H9 (cell line): ENCODE measurements around the gene GAS2L2. TPM values are rescaled to one million over a fixed set of nuclear protein-coding genes. Genes with fewer than 3 reads are reported as not detected.

Experiments
- DNase-seq: peaks from one replicate; pipeline ENCODE4 v3.0.0-alpha.2; 2017
- H2AFZ ChIP-seq: one replicate; pipeline ENCODE4 v1.6.1; 2013; ENCODE audit warnings: mild to moderate bottlenecking, low read length, control low read depth, moderate library complexity
- H2AK5ac ChIP-seq: 2 replicates; pipeline ENCODE4 v1.6.1; 2013; ENCODE audit warnings: low read length, control low read depth, mixed read lengths; ENCODE audit not compliant: insufficient read length
- H2BK120ac ChIP-seq: one replicate; pipeline ENCODE4 v1.6.1; 2013; ENCODE audit warnings: low read depth, mild to moderate bottlenecking, low read length, control low read depth, inconsistent platforms; ENCODE audit not compliant: poor library complexity, severe bottlenecking
- H2BK12ac ChIP-seq: 2 replicates; pipeline ENCODE4 v1.6.1; 2013; ENCODE audit warnings: low read length, control low read depth, mixed read lengths, low read depth; ENCODE audit not compliant: insufficient read length
- H2BK15ac ChIP-seq: 2 replicates; pipeline ENCODE4 v1.6.1; 2013; ENCODE audit warnings: low read depth, low read length, control low read depth
- H2BK20ac ChIP-seq: one replicate; pipeline ENCODE4 v1.6.1; 2013; ENCODE audit warnings: low read depth, mild to moderate bottlenecking, low read length, control low read depth, inconsistent platforms; ENCODE audit not compliant: poor library complexity, severe bottlenecking
- H2BK5ac ChIP-seq: 2 replicates; pipeline ENCODE4 v1.6.1; 2013; ENCODE audit warnings: low read length, control low read depth, mixed read lengths; ENCODE audit not compliant: insufficient read length
- H3K14ac ChIP-seq: 2 replicates; pipeline ENCODE4 v1.6.1; 2013; ENCODE audit warnings: low read length, control low read depth; ENCODE audit not compliant: insufficient read depth
- H3K18ac ChIP-seq: 2 replicates; pipeline ENCODE4 v1.6.1; 2013; ENCODE audit warnings: low read depth, mild to moderate bottlenecking, mixed read lengths, low read length, control low read depth; ENCODE audit not compliant: insufficient read length
- H3K23ac ChIP-seq: 2 replicates; pipeline ENCODE4 v1.6.1; 2013; ENCODE audit warnings: low read length, control low read depth, mixed read lengths, low read depth; ENCODE audit not compliant: insufficient read length
- H3K23me2 ChIP-seq: 2 replicates; pipeline ENCODE4 v1.6.1; 2013; ENCODE audit warnings: low read depth, mild to moderate bottlenecking, mixed read lengths, low read length, control low read depth; ENCODE audit not compliant: insufficient read length, poor library complexity, severe bottlenecking
- H3K27ac ChIP-seq: 2 replicates; pipeline ENCODE4 v1.5.1; 2013; ENCODE audit warnings: low read length, control low read depth, mixed read lengths, low read depth; ENCODE audit not compliant: insufficient read length
- H3K27me3 ChIP-seq: 2 replicates; pipeline ENCODE4 v1.6.1; 2013; ENCODE audit warnings: low read length, control low read depth, inconsistent platforms; ENCODE audit not compliant: insufficient read depth
- H3K4ac ChIP-seq: 2 replicates; pipeline ENCODE4 v1.6.1; 2013; ENCODE audit warnings: low read depth, mild to moderate bottlenecking, control low read depth, inconsistent platforms, low read length, moderate library complexity
- H3K4me1 ChIP-seq: 2 replicates; pipeline ENCODE4 v1.6.1; 2013; ENCODE audit warnings: low read length, control low read depth, inconsistent platforms; ENCODE audit not compliant: insufficient read depth
- H3K4me2 ChIP-seq: 2 replicates; pipeline ENCODE4 v1.6.1; 2013; ENCODE audit warnings: low read length, control low read depth, mixed read lengths; ENCODE audit not compliant: insufficient read length, insufficient read depth
- H3K56ac ChIP-seq: 2 replicates; pipeline ENCODE4 v1.6.1; 2013; ENCODE audit warnings: low read depth, mild to moderate bottlenecking, mixed read lengths, low read length, control low read depth; ENCODE audit not compliant: insufficient read length
- H3K79me1 ChIP-seq: 2 replicates; pipeline ENCODE4 v1.6.1; 2013; ENCODE audit warnings: low read depth, mild to moderate bottlenecking, moderate library complexity, low read length, control low read depth, inconsistent platforms; ENCODE audit not compliant: insufficient read depth, poor library complexity, severe bottlenecking
- H3K79me2 ChIP-seq: 2 replicates; pipeline ENCODE4 v1.6.1; 2013; ENCODE audit warnings: low read length, control low read depth, inconsistent platforms; ENCODE audit not compliant: insufficient read depth
- H3K9ac ChIP-seq: 2 replicates; pipeline ENCODE4 v1.6.1; 2013; ENCODE audit warnings: low read length, control low read depth, mixed read lengths; ENCODE audit not compliant: insufficient read length; ENCODE audit errors: extremely low read depth
- H3K9me3 ChIP-seq: one replicate; pipeline ENCODE4 v1.6.1; 2013; ENCODE audit warnings: low read depth, low read length, inconsistent platforms; ENCODE audit not compliant: control insufficient read depth
- H3T11ph ChIP-seq: one replicate; pipeline ENCODE4 v1.6.1; 2013; ENCODE audit warnings: mild to moderate bottlenecking, low read length, control low read depth, inconsistent platforms
- H4K20me1 ChIP-seq: one replicate; pipeline ENCODE4 v1.6.1; 2013; ENCODE audit not compliant: control insufficient read depth, insufficient read length, insufficient read depth
- H4K5ac ChIP-seq: 2 replicates; pipeline ENCODE4 v1.6.1; 2013; ENCODE audit warnings: low read depth, mild to moderate bottlenecking, mixed read lengths, low read length, control low read depth; ENCODE audit not compliant: insufficient read length
- H4K8ac ChIP-seq: replicated peaks from 2 replicates; pipeline ENCODE4 v1.6.1; 2013; ENCODE audit warnings: low read length, control low read depth, mixed read lengths, low read depth; ENCODE audit not compliant: insufficient read length
- H4K91ac ChIP-seq: 2 replicates; pipeline ENCODE4 v1.6.1; 2013; ENCODE audit warnings: low read depth, mild to moderate bottlenecking, moderate library complexity, mixed read lengths, low read length, control low read depth; ENCODE audit not compliant: insufficient read length
- H3K27ac Mint-ChIP-seq, 3 experiments: 2 replicates in 2 of 3; 3 replicates in 1 of 3; pipeline ENCODE4 v1.8.0; 2020 to 2021; ENCODE audit warnings: mixed read lengths in 3 of 3, mild to moderate bottlenecking in 1 of 3, moderate library complexity in 1 of 3
- H3K27me3 Mint-ChIP-seq: 2 replicates; pipeline ENCODE4 v1.8.0; 2021; ENCODE audit warnings: low read depth, mild to moderate bottlenecking, moderate library complexity, mixed read lengths
- H3K36me3 Mint-ChIP-seq, 3 experiments: 2 replicates in 2 of 3; 3 replicates in 1 of 3; pipeline ENCODE4 v1.8.0; 2020 to 2021; ENCODE audit warnings: low read depth in 3 of 3, mixed read lengths in 3 of 3; ENCODE audit not compliant: insufficient read depth in 1 of 3
- H3K4me1 Mint-ChIP-seq, 2 experiments: 2 replicates each; pipeline ENCODE4 v1.8.0; 2020; ENCODE audit warnings: mixed read lengths in 2 of 2
- H3K4me3 Mint-ChIP-seq, 2 experiments: 2 replicates in 1 of 2; 3 replicates in 1 of 2; pipeline ENCODE4 v1.8.0; 2020 to 2021; ENCODE audit warnings: mild to moderate bottlenecking in 2 of 2, mixed read lengths in 2 of 2, moderate library complexity in 1 of 2
- H3K9me3 Mint-ChIP-seq, 2 experiments: 2 replicates in 1 of 2; 3 replicates in 1 of 2; pipeline ENCODE4 v1.8.0; 2020; ENCODE audit warnings: mild to moderate bottlenecking in 2 of 2, mixed read lengths in 2 of 2, moderate library complexity in 1 of 2
- WGBS: extraction: QIAGEN DNeasy Blood & Tissue Kit; methylation state at CpG from one replicate; pipeline ENCODE4 v1.1.7; 2013; ENCODE audit warnings: missing lambda C conversion rate, low lambda C conversion rate, mixed read lengths; ENCODE audit not compliant: insufficient read length; ENCODE audit errors: extremely low coverage; 5-methylcytosine and 5-hydroxymethylcytosine counted together
- total RNA-seq: library from RNA; stranded (reverse); gene quantifications from 2 replicates; pipeline ENCODE4 v1.2.1, GENCODE V29; 2021
- TF ChIP-seq, protein P1 (sequence below): fragments of 200-600 bp; sonication (generic); conservative IDR thresholded peaks from 3 replicates; pipeline ENCODE4 v1.8.0; 2021; ENCODE audit warnings: antibody characterized with exemption, mild to moderate bottlenecking

Gene GAS2L2
- total RNA-seq, 1 experiment from 2014 or later: not detected

DNA sequence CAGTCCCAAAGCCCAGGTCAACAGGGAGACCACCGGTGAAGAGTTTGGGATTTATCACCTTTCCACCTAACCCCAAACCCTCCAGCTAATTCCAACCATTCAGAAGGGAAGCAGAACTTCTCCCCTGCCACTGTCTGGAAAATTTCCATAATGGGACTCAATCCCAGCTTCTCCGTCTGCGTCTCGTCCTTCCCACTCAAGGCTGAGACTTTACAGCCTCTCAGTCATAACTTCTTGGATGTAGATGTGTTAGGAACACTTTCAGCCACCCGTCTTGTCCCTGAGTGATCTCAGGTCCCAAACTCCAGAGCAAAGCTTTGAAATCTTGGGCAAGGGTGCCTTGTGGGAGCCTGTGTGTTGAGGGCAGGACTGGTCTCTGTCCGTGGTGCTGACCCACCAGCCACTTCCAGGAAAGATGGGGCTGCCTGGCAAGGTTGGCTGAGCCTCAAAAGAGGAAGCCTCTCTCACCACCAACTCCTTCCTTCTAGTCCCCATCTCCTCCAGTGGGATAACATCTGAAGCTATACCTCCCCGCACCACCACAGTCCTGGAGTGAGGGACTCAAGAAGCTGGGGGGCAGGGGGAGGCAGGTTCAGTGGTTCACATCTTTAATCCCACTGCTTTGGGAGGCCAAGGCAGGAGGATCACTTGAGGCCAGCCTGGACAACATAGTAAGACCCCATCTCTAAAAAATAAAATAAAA lies 9.3 kb downstream of the GAS2L2 start:
- no peak overlapping the region for H4K8ac ChIP-seq
- Mint-ChIP-seq H3K36me3 (no peaks in the 10 kb centered on the region; a peak in 1 of 7 replicates), H3K27ac (no peak overlapping the region; a peak in 1 of 7 replicates), H3K27me3 (peaks cover 59% of the 10 kb centered on the region), H3K4me1 (peaks cover 7 to 16% of the 10 kb centered on the region in 2 experiments), H3K9me3 (peaks cover 0 to 6% of the 10 kb centered on the region in 2 experiments; a peak in 2 of 5 replicates), H3K4me3 (no peak overlapping the region; a peak in 1 of 5 replicates)
- H2AK5ac ChIP-seq: no peak overlapping the region
- H3K27ac ChIP-seq: no peak overlapping the region
- H3T11ph ChIP-seq: no peak overlapping the region
- H3K56ac ChIP-seq: no peak overlapping the region
- no peak overlapping the region for H2BK12ac ChIP-seq
- H3K79me2 ChIP-seq: no peaks in the 10 kb centered on the region
- no peak overlapping the region for H3K4me2 ChIP-seq
- DNase-seq: peak; percentile 75
- H3K23ac ChIP-seq: no peak overlapping the region
- H3K4ac ChIP-seq: no peak overlapping the region
- no peak overlapping the region for H2BK15ac ChIP-seq
- no peaks in the 10 kb centered on the region for H3K4me1 ChIP-seq
- H2AFZ ChIP-seq: no peak overlapping the region
- whole genome bisulfite sequencing: no CpG with 5 or more reads among the region's 7 CpGs
- H3K23me2 ChIP-seq: peaks cover 4% of the 10 kb centered on the region
- H4K20me1 ChIP-seq: no peaks in the 10 kb centered on the region
- no peak overlapping the region for H3K18ac ChIP-seq
- no peak overlapping the region for H4K5ac ChIP-seq
- no peak overlapping the region for H2BK5ac ChIP-seq
- H3K79me1 ChIP-seq: no peaks in the 10 kb centered on the region
- no peak overlapping the region for H3K9ac ChIP-seq
- H3K9me3 ChIP-seq: no peaks in the 10 kb centered on the region
- no peak overlapping the region for H2BK20ac ChIP-seq
- TF ChIP-seq, protein P1, sequence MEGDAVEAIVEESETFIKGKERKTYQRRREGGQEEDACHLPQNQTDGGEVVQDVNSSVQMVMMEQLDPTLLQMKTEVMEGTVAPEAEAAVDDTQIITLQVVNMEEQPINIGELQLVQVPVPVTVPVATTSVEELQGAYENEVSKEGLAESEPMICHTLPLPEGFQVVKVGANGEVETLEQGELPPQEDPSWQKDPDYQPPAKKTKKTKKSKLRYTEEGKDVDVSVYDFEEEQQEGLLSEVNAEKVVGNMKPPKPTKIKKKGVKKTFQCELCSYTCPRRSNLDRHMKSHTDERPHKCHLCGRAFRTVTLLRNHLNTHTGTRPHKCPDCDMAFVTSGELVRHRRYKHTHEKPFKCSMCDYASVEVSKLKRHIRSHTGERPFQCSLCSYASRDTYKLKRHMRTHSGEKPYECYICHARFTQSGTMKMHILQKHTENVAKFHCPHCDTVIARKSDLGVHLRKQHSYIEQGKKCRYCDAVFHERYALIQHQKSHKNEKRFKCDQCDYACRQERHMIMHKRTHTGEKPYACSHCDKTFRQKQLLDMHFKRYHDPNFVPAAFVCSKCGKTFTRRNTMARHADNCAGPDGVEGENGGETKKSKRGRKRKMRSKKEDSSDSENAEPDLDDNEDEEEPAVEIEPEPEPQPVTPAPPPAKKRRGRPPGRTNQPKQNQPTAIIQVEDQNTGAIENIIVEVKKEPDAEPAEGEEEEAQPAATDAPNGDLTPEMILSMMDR: no peak
- H4K91ac ChIP-seq: no peak overlapping the region
- no peak overlapping the region for H2BK120ac ChIP-seq
- H3K14ac ChIP-seq: no peak overlapping the region
- H3K27me3 ChIP-seq: peaks cover 19% of the 10 kb centered on the region; the same call in 1 of the 2 replicates
